GM13977 (cell line): ENCODE measurements around the gene SETD2.

Source experiments
- DNase-seq: peaks from one replicate; pipeline ENCODE4 v3.0.0; 2012; ENCODE audit warnings: low spot score
- in situ Hi-C: fragments of 300-500 bp; cut with MboI; formaldehyde crosslinking; loops from one replicate; pipeline ENCODE4 v1.12.0; 2022; ENCODE audit warnings: low sequenced_read_pairs, low pct_unique_long_range_greater_than_20kb, mixed read lengths, inconsistent platforms; ENCODE audit not compliant: unreplicated experiment
- TF ChIP-seq, protein P1 (sequence below): IDR thresholded peaks from 2 replicates; pipeline ENCODE4 v1.5.1; 2012; ENCODE audit warnings: mild to moderate bottlenecking, control low read depth; ENCODE audit not compliant: insufficient read depth; ENCODE audit errors: extremely low read depth, missing control alignments

Gene SETD2

DNA sequence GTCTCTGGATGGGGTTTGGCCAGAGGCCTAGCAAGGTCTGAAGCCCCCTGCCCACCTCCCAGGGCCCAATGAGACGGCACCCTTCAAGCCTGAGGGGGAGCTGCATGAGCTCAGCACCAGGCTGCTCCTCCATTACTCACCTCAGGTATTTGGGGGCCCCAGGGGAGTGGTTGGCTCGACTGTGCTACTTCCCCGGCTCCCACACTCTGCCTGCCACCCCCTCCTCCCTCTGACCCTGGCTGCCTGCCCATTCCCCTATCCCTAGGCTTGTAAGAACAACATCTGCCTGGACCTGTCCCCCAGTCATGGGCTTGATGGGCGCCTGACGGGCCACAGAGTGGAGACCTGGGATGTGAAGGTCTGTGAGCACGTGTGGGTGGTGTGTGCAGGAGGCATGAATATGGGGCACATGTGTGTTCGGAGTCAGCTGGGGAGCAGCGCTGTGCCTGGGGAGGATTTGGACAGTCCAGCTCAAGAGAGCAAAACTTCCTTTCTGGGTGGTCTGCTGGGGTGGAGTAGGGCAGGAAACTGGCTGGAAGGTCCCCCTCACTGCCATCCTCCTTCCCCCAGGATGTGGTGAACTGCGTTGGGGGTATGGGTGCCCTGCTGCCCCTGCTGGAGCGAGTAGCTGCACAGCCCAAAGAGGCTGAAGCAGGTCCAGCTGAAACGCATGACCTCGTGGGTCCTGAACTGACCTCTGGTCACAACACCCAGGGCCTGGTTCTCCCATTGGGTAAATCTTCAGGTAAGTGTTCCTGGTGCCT, 167.0 kb downstream of the SETD2 start:
- TF ChIP-seq, protein P1, sequence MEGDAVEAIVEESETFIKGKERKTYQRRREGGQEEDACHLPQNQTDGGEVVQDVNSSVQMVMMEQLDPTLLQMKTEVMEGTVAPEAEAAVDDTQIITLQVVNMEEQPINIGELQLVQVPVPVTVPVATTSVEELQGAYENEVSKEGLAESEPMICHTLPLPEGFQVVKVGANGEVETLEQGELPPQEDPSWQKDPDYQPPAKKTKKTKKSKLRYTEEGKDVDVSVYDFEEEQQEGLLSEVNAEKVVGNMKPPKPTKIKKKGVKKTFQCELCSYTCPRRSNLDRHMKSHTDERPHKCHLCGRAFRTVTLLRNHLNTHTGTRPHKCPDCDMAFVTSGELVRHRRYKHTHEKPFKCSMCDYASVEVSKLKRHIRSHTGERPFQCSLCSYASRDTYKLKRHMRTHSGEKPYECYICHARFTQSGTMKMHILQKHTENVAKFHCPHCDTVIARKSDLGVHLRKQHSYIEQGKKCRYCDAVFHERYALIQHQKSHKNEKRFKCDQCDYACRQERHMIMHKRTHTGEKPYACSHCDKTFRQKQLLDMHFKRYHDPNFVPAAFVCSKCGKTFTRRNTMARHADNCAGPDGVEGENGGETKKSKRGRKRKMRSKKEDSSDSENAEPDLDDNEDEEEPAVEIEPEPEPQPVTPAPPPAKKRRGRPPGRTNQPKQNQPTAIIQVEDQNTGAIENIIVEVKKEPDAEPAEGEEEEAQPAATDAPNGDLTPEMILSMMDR, result no peak
- in situ Hi-C loops, result no loop called here
- no peak for DNase-seq

DNA sequence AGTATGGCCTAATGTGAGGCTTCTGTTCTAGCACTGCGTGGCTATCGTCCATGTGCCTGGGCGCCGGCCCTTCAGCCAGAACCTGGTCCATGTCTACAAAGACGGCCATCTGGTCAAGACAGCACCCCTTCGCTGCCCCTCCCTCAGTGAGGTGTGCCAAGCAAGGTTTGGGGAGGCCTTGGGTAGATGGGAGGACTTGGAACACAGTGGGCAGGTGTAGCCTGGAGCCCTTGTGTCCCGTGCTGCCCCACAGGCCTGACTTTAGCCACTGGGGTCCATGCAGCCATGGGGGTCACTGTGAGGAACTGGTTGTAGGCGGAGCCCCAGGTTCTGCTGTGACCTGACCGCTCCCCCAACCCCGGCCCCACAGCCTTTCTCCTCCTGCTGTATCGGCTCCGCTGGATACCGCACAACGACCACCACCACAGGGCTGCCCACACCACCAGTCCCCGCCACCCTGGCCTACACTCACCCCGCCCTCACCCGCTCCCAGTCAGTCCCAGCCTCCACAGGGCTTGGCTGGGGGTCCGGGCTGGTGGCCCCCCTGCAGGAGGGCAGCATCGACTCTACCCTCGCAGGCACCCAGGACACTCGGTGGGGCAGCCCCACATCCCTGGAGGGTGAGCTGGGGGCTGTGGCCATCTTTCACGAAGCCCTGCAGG, 167.9 kb downstream of the SETD2 start:
- in situ Hi-C loops, result no loop called here
- no peak for DNase-seq
- TF ChIP-seq, protein P1, result no peak

DNA sequence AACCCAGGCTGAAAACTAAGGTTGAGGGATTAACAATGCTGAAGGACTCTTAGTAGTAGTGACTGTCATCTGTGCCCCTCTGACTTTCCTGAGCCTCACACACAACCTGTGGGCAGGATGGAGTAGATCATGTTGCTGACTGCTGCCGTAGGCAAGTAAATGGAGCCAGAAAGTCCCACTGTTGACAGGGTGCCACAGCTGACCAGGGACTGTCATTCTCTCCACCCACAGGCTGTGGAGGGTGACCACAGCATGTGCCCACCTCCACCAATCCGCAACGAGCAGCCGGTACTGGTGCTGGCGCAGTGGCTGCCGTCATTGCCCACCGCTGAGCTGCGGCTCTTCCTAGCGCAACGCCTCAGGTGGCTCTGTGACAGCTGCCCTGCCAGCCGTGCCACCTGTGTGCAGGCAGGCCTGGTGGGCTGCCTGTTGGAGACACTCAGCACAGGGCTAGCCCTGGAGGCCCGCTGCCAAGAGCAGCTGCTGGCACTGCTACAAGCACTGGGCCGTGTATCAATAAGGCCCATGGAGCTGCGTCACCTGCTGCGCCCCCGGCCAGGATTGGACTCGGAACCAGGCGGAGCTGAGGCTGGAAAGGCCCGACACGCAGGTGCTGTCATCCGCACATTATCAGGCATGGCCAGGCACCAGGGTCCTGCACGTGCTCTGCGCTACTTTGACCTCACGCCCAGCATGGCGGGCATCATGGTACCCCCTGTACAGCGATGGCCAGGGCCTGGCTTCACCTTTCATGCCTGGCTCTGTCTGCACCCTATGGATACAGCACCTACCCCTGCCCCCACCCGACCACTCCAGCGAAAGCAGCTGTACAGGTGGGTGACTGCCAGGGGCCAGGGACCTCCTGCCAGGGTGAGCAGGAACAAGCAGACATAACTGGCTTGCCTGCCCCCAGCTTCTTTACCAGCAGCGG, 168.8 kb downstream of the SETD2 start:
- in situ Hi-C loops, result no loop called here
- TF ChIP-seq, protein P1, result no peak
- DNase-seq, result no peak

DNA sequence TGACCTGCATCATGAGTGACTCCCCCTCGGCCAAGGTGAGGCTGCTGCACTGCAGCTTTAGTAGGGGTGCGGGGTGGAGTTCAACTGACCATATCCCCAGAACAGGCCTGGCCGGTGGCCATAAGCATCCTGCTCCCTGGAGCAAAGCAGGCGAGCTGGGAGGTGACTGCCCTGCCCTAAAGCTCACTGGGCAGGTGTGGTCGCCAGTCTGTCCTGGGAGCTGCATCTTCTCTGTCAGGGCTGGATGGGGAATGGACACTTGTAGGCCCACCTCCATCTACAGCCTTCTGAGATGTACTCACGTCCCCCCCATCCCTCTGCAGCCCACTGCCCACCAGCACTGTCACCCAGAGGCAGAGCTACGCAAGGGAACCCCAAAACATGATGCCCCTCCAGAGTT, 169.9 kb downstream of the SETD2 start:
- in situ Hi-C loops, result no loop called here
- TF ChIP-seq, protein P1, result no peak
- no peak for DNase-seq

DNA sequence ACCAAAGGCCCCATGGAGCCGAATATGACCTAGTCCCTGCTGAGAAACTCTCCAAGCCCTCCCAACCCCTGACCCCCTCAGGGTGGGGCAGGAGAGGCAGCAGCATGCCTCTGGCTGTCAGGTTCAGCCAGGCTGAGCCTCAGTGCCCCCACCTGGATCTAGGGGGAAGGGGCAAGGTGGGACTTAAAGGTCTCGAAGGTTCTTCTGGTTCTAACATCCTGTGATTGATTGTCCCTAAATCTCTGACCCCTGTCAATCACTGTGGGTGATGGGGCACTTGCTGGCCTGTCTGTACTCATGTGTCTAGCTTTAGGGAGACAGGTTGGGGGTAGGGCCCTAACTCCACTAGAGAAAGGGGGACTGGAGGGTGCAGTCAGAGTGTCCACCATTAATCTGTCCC, 170.6 kb downstream of the SETD2 start:
- in situ Hi-C loops, result no loop called here
- no peak for DNase-seq
- TF ChIP-seq, protein P1, result no peak

DNA sequence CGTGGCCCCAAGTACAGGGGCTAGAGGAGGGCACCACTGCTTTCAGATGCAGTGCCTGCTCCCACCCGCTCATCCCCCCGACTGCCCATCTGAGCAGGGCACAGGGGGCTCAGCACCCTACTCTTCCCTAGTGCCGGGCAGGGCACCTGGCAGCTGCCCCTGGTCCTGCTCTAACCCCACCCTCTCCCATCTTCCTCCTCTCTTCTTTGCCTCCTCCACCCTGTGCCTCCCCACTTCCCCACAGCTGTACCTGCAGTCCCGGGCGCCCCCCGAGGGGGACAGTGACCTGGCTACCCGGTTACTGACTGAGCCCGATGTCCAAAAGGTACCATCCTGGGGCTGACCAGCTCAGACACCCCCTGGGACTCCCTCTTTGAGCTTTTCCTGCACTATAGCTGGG, 171.7 kb downstream of the SETD2 start:
- TF ChIP-seq, protein P1, result no peak
- DNase-seq, result no peak
- in situ Hi-C loops, result no loop called here
